HEK293 (cell line): ENCODE results near the gene EPHX1.

Experiments used
- CTCF ChIA-PET: fragments of 350-600 bp; formaldehyde crosslinking; extraction: SDS; loops from one replicate; lab custom pipeline; 2021; ENCODE audit warnings: antibody characterized with exemption; lab: Yijun Ruan, JAX
- POLR2A ChIA-PET: fragments of 300-600 bp; formaldehyde crosslinking; extraction: SDS; loops from one replicate; lab custom pipeline; 2020; ENCODE audit warnings: antibody characterized with exemption, inconsistent platforms; lab: Yijun Ruan, JAX
- H3K27ac ChIP-seq: fragments of 200-500 bp; sonication (Bioruptor generic); 2 replicates; pipeline ENCODE4 v1.5.1; 2014; ENCODE audit warnings: low read depth, low read length, control low read depth, inconsistent platforms; ENCODE audit errors: extremely low read depth
- H3K36me3 ChIP-seq, 2 experiments: fragments of 200-500 bp in 1 of 2; sonication (Bioruptor generic) in 1 of 2; 1 replicate in 1 of 2; 2 replicates in 1 of 2; pipeline ENCODE4 v1.5.1; 2014 to 2017; ENCODE audit warnings: inconsistent platforms in 2 of 2, low read length in 2 of 2; ENCODE audit not compliant: control insufficient read depth in 2 of 2, insufficient read depth in 1 of 2
- H3K4me1 ChIP-seq: fragments of 200-500 bp; sonication (Bioruptor generic); 2 replicates; pipeline ENCODE4 v1.5.1; 2014; ENCODE audit warnings: mild to moderate bottlenecking, low read length, inconsistent platforms; ENCODE audit not compliant: control insufficient read depth, insufficient read depth
- H3K4me3 ChIP-seq: 2 replicates; pipeline ENCODE4 v1.5.1; 2011; ENCODE audit warnings: low read depth, mild to moderate bottlenecking, control low read depth, low read length, moderate library complexity
- H3K9me3 ChIP-seq: fragments of 200-500 bp; sonication (Bioruptor generic); 2 replicates; pipeline ENCODE4 v1.5.1; 2014; ENCODE audit warnings: low read depth, low read length, inconsistent platforms; ENCODE audit not compliant: control insufficient read depth, insufficient read depth
- EGR2 ChIP-seq: fragments of 450-650 bp; formaldehyde crosslinking; IDR thresholded peaks from 2 replicates; pipeline ENCODE4 v1.5.1; 2016; ENCODE audit warnings: low read depth, missing biosample characterization, missing genetic modification characterization
- KLF1 ChIP-seq: fragments of 450-650 bp; formaldehyde crosslinking; IDR thresholded peaks from 2 replicates; pipeline ENCODE4 v1.5.1; 2016; ENCODE audit warnings: missing biosample characterization, missing genetic modification characterization
- KLF16 ChIP-seq: fragments of 450-650 bp; formaldehyde crosslinking; IDR thresholded peaks from 2 replicates; pipeline ENCODE4 v1.5.1; 2017; ENCODE audit warnings: missing biosample characterization, missing genetic modification characterization
- OVOL3 ChIP-seq: fragments of 450-650 bp; formaldehyde crosslinking; IDR thresholded peaks from 2 replicates; pipeline ENCODE4 v1.5.1; 2016; ENCODE audit warnings: missing biosample characterization, missing genetic modification characterization
- PATZ1 ChIP-seq: fragments of 450-650 bp; formaldehyde crosslinking; IDR thresholded peaks from 2 replicates; pipeline ENCODE4 v1.5.1; 2016; ENCODE audit warnings: missing biosample characterization, missing genetic modification characterization
- RBAK ChIP-seq: fragments of 450-650 bp; formaldehyde crosslinking; IDR thresholded peaks from 2 replicates; pipeline ENCODE4 v1.5.1; 2016; ENCODE audit warnings: missing biosample characterization, missing genetic modification characterization
- ZBTB10 ChIP-seq: fragments of 450-650 bp; formaldehyde crosslinking; IDR thresholded peaks from 2 replicates; pipeline ENCODE4 v1.5.1; 2016; ENCODE audit warnings: missing biosample characterization, missing genetic modification characterization
- ZBTB26 ChIP-seq: fragments of 450-650 bp; formaldehyde crosslinking; optimal IDR thresholded peaks from 2 replicates; pipeline ENCODE3; 2016; ENCODE audit warnings: missing biosample characterization, mild to moderate bottlenecking, missing genetic modification characterization
- ZBTB8A ChIP-seq: fragments of 450-650 bp; formaldehyde crosslinking; IDR thresholded peaks from 2 replicates; pipeline ENCODE4 v1.5.1; 2016; ENCODE audit warnings: missing biosample characterization, missing genetic modification characterization
- ZFP3 ChIP-seq: fragments of 450-650 bp; formaldehyde crosslinking; IDR thresholded peaks from 2 replicates; pipeline ENCODE4 v1.5.1; 2016; ENCODE audit warnings: low read depth, missing biosample characterization, missing genetic modification characterization
- ZFP69B ChIP-seq: fragments of 450-650 bp; formaldehyde crosslinking; IDR thresholded peaks from 2 replicates; pipeline ENCODE4 v1.5.1; 2016; ENCODE audit warnings: missing biosample characterization, missing genetic modification characterization
- ZNF121 ChIP-seq: fragments of 450-650 bp; formaldehyde crosslinking; IDR thresholded peaks from 2 replicates; pipeline ENCODE4 v1.5.1; 2016; ENCODE audit warnings: missing biosample characterization, missing genetic modification characterization
- ZNF140 ChIP-seq: fragments of 450-650 bp; formaldehyde crosslinking; IDR thresholded peaks from 2 replicates; pipeline ENCODE4 v1.5.1; 2016; ENCODE audit warnings: missing biosample characterization, missing genetic modification characterization
- ZNF2 ChIP-seq: fragments of 450-650 bp; formaldehyde crosslinking; IDR thresholded peaks from 2 replicates; pipeline ENCODE4 v1.5.1; 2016; ENCODE audit warnings: missing biosample characterization, missing genetic modification characterization
- ZNF23 ChIP-seq: fragments of 450-650 bp; formaldehyde crosslinking; IDR thresholded peaks from 2 replicates; pipeline ENCODE4 v1.5.1; 2016; ENCODE audit warnings: missing biosample characterization, missing genetic modification characterization, borderline replicate concordance
- ZNF26 ChIP-seq: fragments of 450-650 bp; formaldehyde crosslinking; IDR thresholded peaks from 2 replicates; pipeline ENCODE4 v1.5.1; 2016; ENCODE audit warnings: missing biosample characterization, missing genetic modification characterization
- ZNF302 ChIP-seq: fragments of 450-650 bp; formaldehyde crosslinking; IDR thresholded peaks from 2 replicates; pipeline ENCODE4 v1.5.1; 2016; ENCODE audit warnings: missing biosample characterization, missing genetic modification characterization, low read depth
- ZNF510 ChIP-seq: fragments of 450-650 bp; formaldehyde crosslinking; IDR thresholded peaks from 2 replicates; pipeline ENCODE4 v1.5.1; 2018; ENCODE audit warnings: mild to moderate bottlenecking, missing genetic modification characterization, missing biosample characterization; ENCODE audit not compliant: insufficient replicate concordance
- ZNF549 ChIP-seq: fragments of 450-650 bp; IDR thresholded peaks from 2 replicates; pipeline ENCODE4 v1.5.1; 2018; ENCODE audit warnings: missing biosample characterization, missing genetic modification characterization, mild to moderate bottlenecking, inconsistent platforms, moderate library complexity
- ZNF571 ChIP-seq: fragments of 450-650 bp; formaldehyde crosslinking; IDR thresholded peaks from 2 replicates; pipeline ENCODE4 v1.5.0; 2017; ENCODE audit warnings: missing biosample characterization, missing genetic modification characterization
- ZNF623 ChIP-seq: fragments of 450-650 bp; formaldehyde crosslinking; IDR thresholded peaks from 2 replicates; pipeline ENCODE4 v1.5.1; 2016; ENCODE audit warnings: missing biosample characterization, missing genetic modification characterization
- ZNF707 ChIP-seq: fragments of 450-650 bp; formaldehyde crosslinking; IDR thresholded peaks from 2 replicates; pipeline ENCODE4 v1.5.1; 2016; ENCODE audit warnings: missing biosample characterization, missing genetic modification characterization
- ZNF830 ChIP-seq: fragments of 450-650 bp; IDR thresholded peaks from 2 replicates; pipeline ENCODE4 v1.5.0; 2018; ENCODE audit warnings: missing biosample characterization, missing genetic modification characterization, low read depth, mild to moderate bottlenecking, moderate library complexity
- ZNF843 ChIP-seq: fragments of 450-650 bp; formaldehyde crosslinking; IDR thresholded peaks from 2 replicates; pipeline ENCODE4 v1.5.1; 2016; ENCODE audit warnings: missing biosample characterization, missing genetic modification characterization
- ZSCAN16 ChIP-seq: fragments of 450-650 bp; formaldehyde crosslinking; IDR thresholded peaks from 2 replicates; pipeline ENCODE4 v1.5.1; 2016; ENCODE audit warnings: missing biosample characterization, missing genetic modification characterization

EPHX1 gene

GRCh38 chr1:225765982-225766674 lies 43.8 kb upstream of the EPHX1 start:
- Histone ChIP-seq H3K36me3 (no peaks in the 10 kb centered on the region), H3K27ac (no peak overlapping the region; the same call in 1 of the 2 replicates), H3K4me1 (peaks cover 42% of the 10 kb centered on the region), H3K9me3 (no peaks in the 10 kb centered on the region), H3K4me3 (no peak overlapping the region)
- ChIA-PET POLR2A (interaction anchor here (2.0 to 4.5 kb wide), 4 partner anchors 12 to 114 kb away, joined by 20 to 38 read pairs (median 28); partner anchors contain the start of genes ENAH and SRP9), CTCF (interaction anchor here (0.5 to 25.5 kb wide), 7 partner anchors 12 to 285 kb away, joined by 3 to 567 read pairs (median 4); partner anchors contain the start of gene SRP9)
- TF ChIP-seq EGR2 (tag by site-specific recombination) = no peak
- peak; percentile 98 for TF ChIP-seq ZNF121 (tag by site-specific recombination)

- H3K4me1 ChIP-seq = peaks cover 37% of the 10 kb centered on the region
- H3K36me3 ChIP-seq = no peaks in the 10 kb centered on the region
- H3K4me3 ChIP-seq = no peak overlapping the region
- no peaks in the 10 kb centered on the region for H3K9me3 ChIP-seq
- ChIA-PET CTCF (interaction anchor here (0.5 to 25.5 kb wide), 12 partner anchors 11 to 286 kb away, joined by 3 to 567 read pairs (median 3); partner anchors contain the start of genes ENAH and SRP9), POLR2A (interaction anchor here (2.0 to 4.5 kb wide), 3 partner anchors 11 to 115 kb away, joined by 20 to 30 read pairs (median 27); partner anchors contain the start of genes ENAH and SRP9)
- H3K27ac ChIP-seq = peak overlapping the region; percentile 29; the same call in 1 of the 2 replicates
- no peak; the same call in 1 of the 2 replicates for TF ChIP-seq ZBTB8A (tag by site-specific recombination)
- TF ChIP-seq RBAK = no peak
- TF ChIP-seq ZBTB26 = no peak
- TF ChIP-seq OVOL3 (tag by site-specific recombination) = no peak
- no peak for TF ChIP-seq ZFP3 (tag by site-specific recombination)
- no peak for TF ChIP-seq ZSCAN16 (tag by site-specific recombination)
- TF ChIP-seq ZNF121 (tag by site-specific recombination) = no peak
- TF ChIP-seq PATZ1 (tag by site-specific recombination) = 0 out of 2 replicates have a peak, but pooled peaks have one; percentile 1
- no peak for TF ChIP-seq ZNF26
- TF ChIP-seq ZNF830 (tag by site-specific recombination) = no peak
- no peak for TF ChIP-seq ZNF571 (tag by site-specific recombination)
- TF ChIP-seq ZNF140 (tag by site-specific recombination) = no peak
- no peak for TF ChIP-seq ZNF549 (tag by site-specific recombination)
- peak; percentile 8; the same call in 1 of the 2 replicates for TF ChIP-seq ZFP69B (tag by site-specific recombination)
- TF ChIP-seq ZBTB10 (tag by site-specific recombination) = no peak
- TF ChIP-seq ZNF302 (tag by site-specific recombination) = no peak
- TF ChIP-seq ZNF2 (tag by site-specific recombination) = no peak
- no peak for TF ChIP-seq KLF16 (tag by site-specific recombination)
- TF ChIP-seq ZNF707 (tag by site-specific recombination) = no peak
- TF ChIP-seq ZNF510 (tag by site-specific recombination) = no peak
- no peak for TF ChIP-seq ZNF23
- no peak; the same call in 1 of the 2 replicates for TF ChIP-seq KLF1 (tag by site-specific recombination)
- TF ChIP-seq ZNF623 (tag by site-specific recombination) = no peak
- 0 out of 2 replicates have a peak, but pooled peaks have one; percentile 44 for TF ChIP-seq ZNF843 (tag by site-specific recombination)
Observed at GRCh38 chr1:225766967-225767633, 42.8 kb upstream of the EPHX1 start.
